Measurements from ENCODE around the gene LAMA1. TPM values are rescaled to one million over a fixed set of nuclear protein-coding genes. Genes with fewer than 3 reads are reported as not detected.

LAMA1 gene
- total RNA-seq, 1 experiment from 2014 or later: not detected

- POLR2A ChIA-PET (ENCODE audit: low non-redundant PET): no interaction called here
- CTCF ChIA-PET: no interaction called here
- no peak for TF ChIP-seq EZH2 (IDR thresholded peaks at IDR 0.05; ENCODE audit: borderline replicate concordance, low read depth, low read length, poor library complexity, severe bottlenecking)
- TF ChIP-seq CTCF (conservative IDR thresholded peaks at IDR 0.05; ENCODE audit: low read depth, low read length): no peak
- H3K27ac ChIP-seq (ENCODE audit: low read depth, low read length, poor library complexity, severe bottlenecking): no peak overlapping the region
- peaks cover 5% of the 10 kb centered on the region for H3K9me3 ChIP-seq (ENCODE audit: low read depth, low read length, poor library complexity, severe bottlenecking)
- no peaks in the 10 kb centered on the region for H3K27me3 ChIP-seq (replicated peaks; ENCODE audit: insufficient read depth, low read depth, low read length, poor library complexity)
- no peak overlapping the region for H3K4me3 ChIP-seq (ENCODE audit: low read depth, low read length, poor library complexity, severe bottlenecking)
- no peaks in the 10 kb centered on the region for H3K4me1 ChIP-seq (ENCODE audit: insufficient read depth, low read length, poor library complexity, severe bottlenecking)
- no peak for DNase-seq (ENCODE audit: low spot score)
- no peaks in the 10 kb centered on the region for H3K36me3 ChIP-seq (ENCODE audit: insufficient read depth, low read length, poor library complexity, severe bottlenecking)
- intact Hi-C loops (cut with micrococcal nuclease; ENCODE audit: unreplicated experiment): no loop called here
- BruUV-seq (replicated peaks): no TSS peak
Observed at GRCh38 chr18:7155092-7155491, 37.5 kb upstream of the LAMA1 start.

DNA sequence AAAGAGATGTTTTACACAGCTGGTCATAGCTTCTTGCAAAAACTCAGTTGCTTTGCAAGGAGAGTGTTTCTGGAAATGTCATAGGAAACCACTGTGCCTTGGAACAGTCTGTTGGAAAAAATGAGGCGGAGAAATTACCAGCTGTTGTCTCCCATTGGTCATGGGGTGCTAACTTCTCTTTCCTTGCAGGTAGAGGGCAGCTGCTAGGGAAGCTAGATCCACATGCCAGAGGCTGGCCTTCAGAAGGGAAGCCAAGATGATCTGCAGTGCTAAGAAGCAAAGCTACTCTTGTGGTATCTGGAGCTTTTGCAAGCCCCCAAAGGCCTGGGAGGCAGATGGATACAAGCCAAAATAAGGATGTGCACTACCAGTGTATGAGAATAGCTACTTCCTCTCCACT is 34.8 kb upstream of the LAMA1 start:
- intact Hi-C loops (cut with micrococcal nuclease; ENCODE audit: unreplicated experiment): no loop called here
- CTCF ChIA-PET: no interaction called here
- Histone ChIP-seq H3K27ac (ENCODE audit: low read depth, low read length, poor library complexity, severe bottlenecking) (no peak overlapping the region), H3K27me3 (replicated peaks; ENCODE audit: insufficient read depth, low read depth, low read length, poor library complexity) (no peaks in the 10 kb centered on the region), H3K9me3 (ENCODE audit: low read depth, low read length, poor library complexity, severe bottlenecking) (peaks cover 5% of the 10 kb centered on the region), H3K4me3 (ENCODE audit: low read depth, low read length, poor library complexity, severe bottlenecking) (no peak overlapping the region), H3K4me1 (ENCODE audit: insufficient read depth, low read length, poor library complexity, severe bottlenecking) (no peaks in the 10 kb centered on the region), H3K36me3 (ENCODE audit: insufficient read depth, low read length, poor library complexity, severe bottlenecking) (no peaks in the 10 kb centered on the region)
- POLR2A ChIA-PET (ENCODE audit: low non-redundant PET): no interaction called here
- TF ChIP-seq CTCF (conservative IDR thresholded peaks at IDR 0.05; ENCODE audit: low read depth, low read length) (no peak), EZH2 (IDR thresholded peaks at IDR 0.05; ENCODE audit: borderline replicate concordance, low read depth, low read length, poor library complexity, severe bottlenecking) (no peak)
- DNase-seq (ENCODE audit: low spot score): no peak
- no TSS peak for BruUV-seq (replicated peaks)

- intact Hi-C loops (cut with micrococcal nuclease; ENCODE audit: unreplicated experiment): no loop called here
- TF ChIP-seq CTCF (conservative IDR thresholded peaks at IDR 0.05; ENCODE audit: low read depth, low read length): no peak
- Histone ChIP-seq H3K36me3 (ENCODE audit: insufficient read depth, low read length, poor library complexity, severe bottlenecking) (no peaks in the 10 kb centered on the region), H3K27me3 (replicated peaks; ENCODE audit: insufficient read depth, low read depth, low read length, poor library complexity) (no peaks in the 10 kb centered on the region), H3K9me3 (ENCODE audit: low read depth, low read length, poor library complexity, severe bottlenecking) (peaks cover 16% of the 10 kb centered on the region), H3K4me3 (ENCODE audit: low read depth, low read length, poor library complexity, severe bottlenecking) (no peak overlapping the region), H3K27ac (ENCODE audit: low read depth, low read length, poor library complexity, severe bottlenecking) (no peak overlapping the region), H3K4me1 (ENCODE audit: insufficient read depth, low read length, poor library complexity, severe bottlenecking) (no peaks in the 10 kb centered on the region)
- ChIA-PET CTCF (no interaction called here), POLR2A (ENCODE audit: low non-redundant PET) (no interaction called here)
- DNase-seq (ENCODE audit: low spot score): no peak
- no TSS peak for BruUV-seq (replicated peaks)
Observed at GRCh38 chr18:7147399-7147798, 29.8 kb upstream of the LAMA1 start.
